HepG2 (cell line): ENCODE data around the gene TAF3. TPM values are rescaled to one million over a fixed set of nuclear protein-coding genes. Genes with fewer than 3 reads are reported as not detected.

ENCODE experiments used
- ATAC-seq: fragments of 200-7000 bp; cut with Tn5 transposase; 3 replicates; pipeline ENCODE4 v1.9.1; 2020; ENCODE audit warnings: mild to moderate bottlenecking, moderate library complexity
- BruUV-seq: library from RNA; stranded (reverse); fragments of 400-500 nt; replicated peaks from 2 replicates; lab custom pipeline; 2021; lab: Mats Ljungman, UMichigan
- CTCF ChIA-PET: fragments of 300-600 bp; formaldehyde crosslinking; extraction: SDS; loops from one replicate; lab custom pipeline; 2021; ENCODE audit warnings: low total read pairs, inconsistent platforms, low intra/inter-chr PET ratio; lab: Yijun Ruan, JAX
- POLR2A ChIA-PET: fragments of 350-600 bp; sonication (Branson Sonifier 250); formaldehyde crosslinking; loops from one replicate; lab custom pipeline; 2020; ENCODE audit warnings: antibody characterized with exemption, inconsistent platforms; lab: Yijun Ruan, JAX
- DNase-seq: peaks from one replicate; pipeline ENCODE4 v3.0.0-alpha.2; 2015; ENCODE audit warnings: low spot score
- FAIRE-seq: peaks from 3 replicates; lab custom pipeline; 2011; peaks lifted over from hg19 to GRCh38; lab: Jason Lieb, UNC
- H2AFZ ChIP-seq: one replicate; pipeline ENCODE4 v1.6.1; 2011; ENCODE audit warnings: low read length, inconsistent platforms
- H3K27ac ChIP-seq: fragments of 300-600 bp; 3 replicates; pipeline ENCODE4 v1.8.0; 2011; ENCODE audit warnings: mixed run types, mild to moderate bottlenecking, mixed read lengths, low read length, inconsistent platforms; ENCODE audit not compliant: insufficient read depth; ENCODE audit errors: extremely low read length
- H3K27me3 ChIP-seq, 2 experiments: fragments of 200-600 bp in 1 of 2; 2 replicates in 1 of 2; 3 replicates in 1 of 2; pipeline versions ENCODE4 v1.6.0 to v1.8.0; 2011; ENCODE audit warnings: low read length in 2 of 2, mild to moderate bottlenecking in 2 of 2, moderate library complexity in 2 of 2, inconsistent platforms in 1 of 2; ENCODE audit not compliant: insufficient read depth in 2 of 2, control insufficient read depth in 1 of 2
- H3K36me3 ChIP-seq, 2 experiments: fragments of 200-600 bp in 1 of 2; replicated peaks in 1 of 2; 2 replicates in 1 of 2; 3 replicates in 1 of 2; pipeline versions ENCODE4 v1.5.1 to v1.8.0; 2011; ENCODE audit warnings: low read length in 2 of 2, inconsistent platforms in 1 of 2; ENCODE audit not compliant: insufficient read depth in 2 of 2, control insufficient read depth in 1 of 2
- H3K4me1 ChIP-seq: 2 replicates; pipeline ENCODE4 v1.5.1; 2012; ENCODE audit warnings: low read length, inconsistent platforms; ENCODE audit not compliant: insufficient read depth
- H3K4me2 ChIP-seq: 2 replicates; pipeline ENCODE4 v1.6.0; 2011; ENCODE audit warnings: low read depth, low read length, inconsistent platforms
- H3K4me3 ChIP-seq, 3 experiments: fragments of 200-600 bp in 1 of 3; sonication (generic), shearing (Covaris generic) in 1 of 3; replicated peaks in 1 of 3; 2 replicates each; pipeline ENCODE4 v1.5.1; 2011 to 2016; ENCODE audit warnings: low read length in 3 of 3, inconsistent platforms in 2 of 3, low read depth in 2 of 3, mild to moderate bottlenecking in 2 of 3, control low read depth in 1 of 3, mixed read lengths in 1 of 3; ENCODE audit not compliant: insufficient read depth in 1 of 3
- H3K79me2 ChIP-seq: one replicate; pipeline ENCODE4 v1.6.1; 2011; ENCODE audit warnings: low read length, inconsistent platforms; ENCODE audit not compliant: insufficient read depth
- H3K9ac ChIP-seq: 2 replicates; pipeline ENCODE4 v1.6.0; 2011; ENCODE audit warnings: mild to moderate bottlenecking, low read depth, low read length, inconsistent platforms; ENCODE audit not compliant: insufficient read depth
- H3K9me3 ChIP-seq: 2 replicates; pipeline ENCODE4 v1.5.1; 2012; ENCODE audit warnings: mild to moderate bottlenecking, low read length
- H4K20me1 ChIP-seq: 2 replicates; pipeline ENCODE4 v1.6.0; 2011; ENCODE audit warnings: inconsistent platforms, mild to moderate bottlenecking, low read length, moderate library complexity; ENCODE audit not compliant: insufficient read depth
- CBX2 ChIP-seq, 2 experiments: fragments of 200-600 bp in 1 of 2; sonication (generic); formaldehyde crosslinking in 1 of 2; IDR thresholded peaks; 2 replicates each; pipeline versions ENCODE4 v1.7.0 to v1.8.1; 2018 to 2022; ENCODE audit warnings: low read depth in 2 of 2, low read length in 1 of 2, mild to moderate bottlenecking in 1 of 2, missing genetic modification reagents in 1 of 2
- ZNF121 ChIP-seq: sonication (generic); formaldehyde crosslinking; IDR thresholded peaks from 2 replicates; pipeline ENCODE4 v1.5.0; 2020; ENCODE audit warnings: mild to moderate bottlenecking, missing genetic modification reagents
- ZNF280B ChIP-seq: sonication (generic); formaldehyde crosslinking; IDR thresholded peaks from 2 replicates; pipeline ENCODE4 v1.5.0; 2020; ENCODE audit warnings: missing genetic modification reagents, mild to moderate bottlenecking, borderline replicate concordance
- ZNF574 ChIP-seq: sonication (generic); formaldehyde crosslinking; IDR thresholded peaks from 2 replicates; pipeline ENCODE4 v1.4.0; 2020; ENCODE audit warnings: missing genetic modification reagents
- WGBS: methylation state at CpG from one replicate; pipeline ENCODE4 v1.1.6; 2017; ENCODE audit warnings: low lambda C conversion rate; 5-methylcytosine and 5-hydroxymethylcytosine counted together
- in situ Hi-C: cut with HindIII; loops from 2 replicates; pipeline ENCODE4 v1.10.0; 2017; ENCODE audit warnings: low pct_unique_long_range_greater_than_20kb; ENCODE audit not compliant: extremely low pct_ligation_motif_present
- intact Hi-C: fragments of 100-400 bp; cut with micrococcal nuclease; formaldehyde crosslinking; loops from one replicate; pipeline ENCODE4 v1.10.0; 2022; ENCODE audit not compliant: unreplicated experiment
- polyA plus RNA-seq, 8 experiments: library from polyadenylated mRNA; depleted of rRNA in 3 of 8; stranded (reverse) in 7 of 8; unstranded in 1 of 8; fragments of >200 nt; fragmentation: Illumina TruSeq in 4 of 8; extraction: Trizol in 4 of 8; gene quantifications; 2 replicates each; pipeline versions ENCODE4 v1.2.1 to v1.2.3, GENCODE V29; 2011 to 2016; ENCODE audit warnings: low read depth in 4 of 8, missing spikeins in 1 of 8, mixed read lengths in 1 of 8; ENCODE audit not compliant: insufficient read depth in 1 of 8
- total RNA-seq, 5 experiments: library from RNA; depleted of rRNA; stranded (reverse); fragments of >200 nt; fragmentation: Illumina TruSeq; extraction: Trizol; gene quantifications; 2 replicates each; pipeline ENCODE4 v1.2.3, GENCODE V29; 2016; ENCODE audit warnings: low read depth in 1 of 5

Gene TAF3
- total and polyA plus RNA-seq, 2 of the 13 experiments (the other 11 are each of a cell fraction or from before 2014, with no cell fraction given), result 1.7 to 2.9 TPM

GRCh38 chr10:8040651-8041050 is 222.3 kb downstream of the TAF3 start:
- Histone ChIP-seq H4K20me1 (peaks cover 7% of the 10 kb centered on the region; the same call in 1 of the 2 replicates), H3K4me2 (no peak overlapping the region), H3K79me2 (no peaks in the 10 kb centered on the region), H3K4me3 (no peak overlapping the region), H3K9ac (no peak overlapping the region), H3K4me1 (peaks cover 16% of the 10 kb centered on the region), H2AFZ (no peak overlapping the region), H3K27ac (no peak overlapping the region), H3K36me3 (no peaks in the 10 kb centered on the region), H3K9me3 (no peaks in the 10 kb centered on the region), H3K27me3 (peaks cover 30 to 91% of the 10 kb centered on the region in 2 experiments)
- BruUV-seq, result no TSS peak
- in situ Hi-C loops (no loop called here), intact Hi-C loops (no loop called here)
- ChIA-PET POLR2A (no interaction called here), CTCF (no interaction called here)
- WGBS, result 2% methylated on average over 6 of the region's 6 CpGs
- no peak for TF ChIP-seq ZNF121 (CRISPR knock-in tag)
- TF ChIP-seq CBX2 (IDR thresholded peaks at IDR 0.05; ENCODE audit: low read depth, low read length), result peak; percentile 56; the same call in 1 of the 2 replicates
- no peak for TF ChIP-seq CBX2 (CRISPR knock-in tag; IDR thresholded peaks at IDR 0.05; ENCODE audit: low read depth)
- ATAC-seq, result no peak
- DNase-seq, result no peak
- no peak for FAIRE-seq

DNA sequence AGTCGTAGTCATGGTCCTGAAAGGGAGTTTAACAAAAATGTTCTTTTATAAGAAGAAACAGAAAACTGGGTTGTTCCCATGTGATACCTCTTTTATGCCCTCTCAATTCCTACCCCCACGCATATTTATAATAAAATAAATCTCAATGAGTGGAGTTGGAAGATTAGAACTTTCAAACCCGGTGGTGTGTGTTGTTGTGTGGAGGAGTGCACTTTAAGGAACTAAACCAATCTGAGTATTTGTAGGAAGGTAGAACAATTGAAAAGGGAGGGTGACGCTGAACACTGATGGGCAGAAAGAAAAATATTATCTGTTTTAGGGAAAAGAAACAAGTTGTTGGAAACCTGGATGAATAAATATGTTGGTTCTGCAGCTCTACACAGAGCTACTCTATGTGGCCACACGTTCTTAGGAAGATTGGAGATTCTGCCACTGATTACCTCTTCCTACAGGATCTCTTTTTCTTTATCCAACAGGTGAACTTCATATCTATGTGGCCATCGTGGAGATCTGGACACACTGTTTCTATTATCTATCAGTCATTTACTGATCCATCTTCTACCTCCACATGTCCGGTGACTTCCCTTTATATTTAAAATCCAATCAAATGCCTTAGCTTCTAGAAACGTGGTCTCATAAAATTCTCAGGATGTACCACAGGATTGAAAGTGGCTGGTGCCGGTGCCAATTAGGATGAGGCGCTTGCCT is 223.1 kb downstream of the TAF3 start:
- peaks cover 17% of the 10 kb centered on the region for H3K4me1 ChIP-seq
- ChIA-PET POLR2A (no interaction called here), CTCF (no interaction called here)
- H3K9me3 ChIP-seq, result no peaks in the 10 kb centered on the region
- no peaks in the 10 kb centered on the region for H3K36me3 ChIP-seq
- no peak overlapping the region for H3K9ac ChIP-seq
- 17% methylated on average over 10 of the region's 10 CpGs for WGBS
- H3K4me3 ChIP-seq, result no peak overlapping the region
- TF ChIP-seq ZNF280B (CRISPR knock-in tag) (no peak), ZNF574 (CRISPR knock-in tag) (no peak)
- DNase-seq (no peak), ATAC-seq (no peak), FAIRE-seq (no peak)
- no TSS peak for BruUV-seq
- in situ Hi-C loops, result no loop called here
- H3K27ac ChIP-seq, result no peak overlapping the region
- no peak overlapping the region for H3K4me2 ChIP-seq
- intact Hi-C loops, result no loop called here
- H2AFZ ChIP-seq, result no peak overlapping the region
- no peaks in the 10 kb centered on the region for H3K79me2 ChIP-seq
- peaks cover 31 to 93% of the 10 kb centered on the region in 2 experiments for H3K27me3 ChIP-seq
- H4K20me1 ChIP-seq, result peaks cover 10% of the 10 kb centered on the region; the same call in 1 of the 2 replicates
